EL (cell line): ENCODE measurements around the gene MCM3AP.
"Not testable (repeated sequence)": the region's sequence is repeated elsewhere in the genome, so short reads cannot be mapped to it uniquely, and the experiment has no call there.

Experiments
- DNase-seq: peaks from one replicate; pipeline ENCODE4 v3.0.0-alpha.2; 2016

MCM3AP gene

GRCh38 chr21:46200877-46201803 lies 84.3 kb downstream of the MCM3AP start:
- DNase-seq = not testable (repeated sequence)

GRCh38 chr21:46199436-46200373 lies 85.7 kb downstream of the MCM3AP start:
- DNase-seq = no peak

GRCh38 chr21:46196733-46197132 lies 88.7 kb downstream of the MCM3AP start:
- DNase-seq = no peak

- DNase-seq = no peak
These were observed 89.7 kb downstream of the MCM3AP start for GRCh38 chr21:46195595-46196195.

- DNase-seq = no peak
These were observed 90.8 kb downstream of the MCM3AP start for GRCh38 chr21:46194374-46195334.

- DNase-seq = no peak
These were observed 91.5 kb downstream of the MCM3AP start for GRCh38 chr21:46193829-46194373.

- no peak for DNase-seq
These were observed 93.5 kb downstream of the MCM3AP start for GRCh38 chr21:46191686-46192575.

- peak; percentile 81 for DNase-seq
These were observed 94.1 kb downstream of the MCM3AP start for GRCh38 chr21:46191257-46191685.

- DNase-seq = no peak
These were observed 94.8 kb downstream of the MCM3AP start for GRCh38 chr21:46190491-46191131.

- no peak for DNase-seq
These were observed 95.4 kb downstream of the MCM3AP start for GRCh38 chr21:46189959-46190490.

GRCh38 chr21:46189213-46189958 lies 96.0 kb downstream of the MCM3AP start:
- DNase-seq = peak; percentile 52

GRCh38 chr21:46188226-46189212 lies 96.9 kb downstream of the MCM3AP start:
- DNase-seq = peak; percentile 76

- DNase-seq = no peak
These were observed 97.6 kb downstream of the MCM3AP start for GRCh38 chr21:46187814-46188213.

- no peak for DNase-seq
These were observed 98.2 kb downstream of the MCM3AP start for GRCh38 chr21:46187261-46187660.

- DNase-seq = no peak
These were observed 99.7 kb downstream of the MCM3AP start for GRCh38 chr21:46185716-46186115.
